GM18870 (cell line): ENCODE data around the gene KCNG2.
"Not testable (repeated sequence)": the region's sequence is repeated elsewhere in the genome, so short reads cannot be mapped to it uniquely, and the experiment has no call there.

Experiments used
- ATAC-seq: cut with Tn5 transposase; IDR thresholded peaks from one replicate; pipeline ENCODE4 v1.9.1; 2021; ENCODE audit warnings: moderate library complexity; ENCODE audit not compliant: unreplicated experiment

The KCNG2 gene

GRCh38 chr18:79868811-79869541 is 71.2 kb downstream of the KCNG2 start:
- ATAC-seq: no peak

GRCh38 chr18:79869591-79870300 is 72.0 kb downstream of the KCNG2 start:
- ATAC-seq: no peak

- ATAC-seq: no peak
These were observed 72.7 kb downstream of the KCNG2 start for GRCh38 chr18:79870301-79871025.

- no peak for ATAC-seq
These were observed 73.3 kb downstream of the KCNG2 start for GRCh38 chr18:79871026-79871390.

- ATAC-seq: no peak
These were observed 73.8 kb downstream of the KCNG2 start for GRCh38 chr18:79871481-79872091.

- ATAC-seq: no peak
These were observed 75.0 kb downstream of the KCNG2 start for GRCh38 chr18:79872527-79873444.

GRCh38 chr18:79873449-79874110 is 75.8 kb downstream of the KCNG2 start:
- no peak for ATAC-seq

GRCh38 chr18:79874553-79875530 is 77.1 kb downstream of the KCNG2 start:
- no peak for ATAC-seq

- ATAC-seq: no peak
These were observed 77.8 kb downstream of the KCNG2 start for GRCh38 chr18:79875531-79875919.

- ATAC-seq: no peak
These were observed 78.3 kb downstream of the KCNG2 start for GRCh38 chr18:79875931-79876461.

GRCh38 chr18:79876497-79876896 is 78.8 kb downstream of the KCNG2 start:
- no peak for ATAC-seq

GRCh38 chr18:79877163-79878091 is 79.7 kb downstream of the KCNG2 start:
- no peak for ATAC-seq

- not testable (repeated sequence) for ATAC-seq
These were observed 80.5 kb downstream of the KCNG2 start for GRCh38 chr18:79878246-79878645.

GRCh38 chr18:79878741-79879378 is 81.1 kb downstream of the KCNG2 start:
- ATAC-seq: no peak

- ATAC-seq: no peak
These were observed 81.8 kb downstream of the KCNG2 start for GRCh38 chr18:79879566-79879965.

- ATAC-seq: no peak
These were observed 84.0 kb downstream of the KCNG2 start for GRCh38 chr18:79881695-79882094.
